ENCODE data around the gene TDRD7.

TDRD7 gene

DNA sequence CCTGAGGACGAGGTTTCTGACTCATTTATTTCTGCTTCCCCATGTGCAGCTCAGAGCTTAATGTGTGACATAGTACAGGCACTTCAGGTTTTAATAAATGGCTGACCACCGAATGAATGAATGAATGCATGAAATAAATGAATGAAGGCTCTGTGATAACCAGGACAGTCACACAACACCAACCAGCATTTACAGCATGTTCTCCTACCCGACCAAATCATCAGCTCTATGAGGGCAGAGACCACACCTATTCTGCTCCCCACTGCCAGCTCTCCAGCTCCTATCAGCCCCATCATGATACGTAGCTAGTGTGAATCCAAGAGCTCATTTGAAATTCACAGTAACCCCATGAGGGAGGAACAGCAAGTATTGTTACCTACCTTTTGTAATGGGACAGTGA is 94.4 kb downstream of the TDRD7 start:
- no peak for DNase-seq (ENCODE audit: low read depth, low spot score)

- no peak for DNase-seq (ENCODE audit: low read depth, low spot score)
Observed at GRCh38 chr9:97506787-97507186, 94.9 kb downstream of the TDRD7 start.

GRCh38 chr9:97507428-97507984 is 95.6 kb downstream of the TDRD7 start:
- no peak for DNase-seq (ENCODE audit: low read depth, low spot score)

GRCh38 chr9:97508852-97509251 is 97.0 kb downstream of the TDRD7 start:
- no peak for DNase-seq (ENCODE audit: low read depth, low spot score)

DNA sequence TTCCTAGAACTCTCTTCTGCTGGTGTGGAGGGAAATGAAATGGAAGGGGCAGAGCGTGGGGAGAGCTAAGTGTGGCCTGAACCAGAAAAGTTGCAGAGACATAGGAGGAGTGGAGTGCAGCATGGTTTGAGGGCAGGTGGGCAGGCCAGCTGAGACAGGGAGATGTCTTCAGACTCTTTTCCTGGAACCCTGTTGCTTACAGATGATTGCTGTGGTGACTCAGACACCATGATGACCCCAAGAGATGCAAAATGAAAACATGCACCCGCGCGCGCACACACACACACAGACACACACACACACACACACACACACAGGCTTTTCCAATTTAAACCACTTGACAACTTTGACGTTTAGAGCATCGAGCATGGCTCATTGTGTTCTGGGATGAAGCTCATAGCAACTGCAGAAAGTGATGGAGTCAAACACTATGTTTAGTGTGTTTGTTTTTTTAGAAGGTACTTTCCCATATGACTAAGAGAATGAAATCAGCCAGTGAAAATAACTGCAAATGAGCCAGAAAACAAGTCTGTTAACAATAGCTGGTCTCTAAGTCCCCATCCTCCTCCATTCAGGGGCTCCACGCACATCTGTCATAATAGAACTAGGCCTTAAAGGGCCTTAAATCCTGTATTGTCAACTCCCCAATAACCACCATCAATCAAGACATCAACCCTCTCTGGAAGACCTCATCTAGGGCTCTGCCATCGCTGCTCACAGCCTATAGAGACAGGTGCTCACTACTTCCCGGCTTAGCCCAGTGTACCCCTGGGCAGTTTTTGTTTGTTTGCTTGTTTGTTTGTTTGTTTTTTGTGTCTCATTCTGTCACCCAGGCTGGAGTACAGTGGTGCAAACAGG is 99.1 kb downstream of the TDRD7 start:
- DNase-seq (ENCODE audit: low read depth, low spot score) = no peak

DNA sequence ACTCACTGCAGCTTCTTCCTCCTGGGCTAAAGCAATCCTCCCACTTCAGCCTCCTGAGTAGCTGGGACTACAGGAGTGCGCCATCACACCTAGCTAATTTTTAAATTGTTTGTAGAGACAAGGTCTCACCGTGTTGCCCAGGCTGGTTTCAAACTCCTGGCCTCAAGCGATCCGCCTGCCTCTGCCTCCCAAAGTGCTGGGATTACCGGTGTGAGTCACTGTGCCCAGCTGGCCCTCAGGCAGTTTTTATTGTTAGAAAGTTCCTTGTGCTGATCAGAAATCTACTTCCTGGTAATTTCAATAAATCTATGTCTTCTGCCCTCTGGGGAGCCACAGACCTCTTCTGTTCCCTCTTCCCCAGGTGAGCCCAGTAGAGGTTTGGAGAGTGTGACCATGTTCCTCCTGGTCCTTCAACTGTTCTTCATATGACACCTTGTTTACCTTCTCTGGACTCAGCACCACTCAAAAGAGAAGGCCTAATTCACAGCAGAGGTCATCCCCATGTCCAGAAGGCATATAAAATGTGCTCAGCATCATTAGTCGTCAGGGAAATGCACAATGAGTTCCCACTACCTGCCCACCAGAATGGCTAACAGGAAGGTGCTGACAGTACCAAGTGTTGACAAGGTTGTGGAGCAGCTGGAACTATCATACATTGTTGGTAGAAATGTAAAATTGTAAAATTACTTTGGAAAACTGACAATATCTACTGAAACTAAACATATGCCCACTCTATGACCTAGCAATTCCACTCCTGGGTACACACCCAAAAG is 99.9 kb downstream of the TDRD7 start:
- DNase-seq (ENCODE audit: low read depth, low spot score) = no peak

DNA sequence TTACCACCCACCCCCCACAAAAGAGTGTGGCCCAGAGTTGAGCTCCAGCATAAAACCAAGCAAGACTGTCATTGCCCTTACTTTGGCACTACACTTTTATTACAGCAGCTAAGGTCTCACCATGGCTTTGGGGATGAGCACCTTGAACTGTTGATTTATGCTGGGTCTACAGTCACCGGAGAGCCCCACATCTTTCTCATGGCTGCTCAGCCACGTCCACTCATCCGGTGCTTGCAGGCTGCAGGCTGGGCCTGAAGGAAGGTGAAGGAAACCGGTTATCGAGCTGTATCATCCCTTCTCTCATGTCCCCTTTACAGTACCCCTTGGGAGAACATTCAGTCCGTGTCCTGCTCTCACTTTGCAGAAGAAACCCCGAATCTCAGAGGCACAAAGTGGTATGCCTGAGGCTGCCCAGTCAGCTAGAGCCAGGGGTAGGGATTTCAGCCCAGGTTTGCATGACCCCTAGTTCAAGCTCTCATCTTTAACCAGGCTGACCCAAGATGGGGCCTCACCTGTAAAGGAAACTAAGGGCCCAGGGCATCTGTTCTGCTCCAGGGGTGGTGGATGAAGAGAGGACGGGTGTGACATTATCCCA is 101.2 kb downstream of the TDRD7 start:
- DNase-seq (ENCODE audit: low read depth, low spot score) = no peak

- DNase-seq (ENCODE audit: low read depth, low spot score) = no peak
Observed at GRCh38 chr9:97514531-97514930, 102.6 kb downstream of the TDRD7 start.

GRCh38 chr9:97515662-97516061 is 103.8 kb downstream of the TDRD7 start:
- no peak for DNase-seq (ENCODE audit: low read depth, low spot score)

GRCh38 chr9:97516111-97516510 is 104.2 kb downstream of the TDRD7 start:
- DNase-seq (ENCODE audit: low read depth, low spot score) = no peak

- no peak for DNase-seq (ENCODE audit: low read depth, low spot score)
Observed at GRCh38 chr9:97517331-97518089, 105.6 kb downstream of the TDRD7 start.

DNA sequence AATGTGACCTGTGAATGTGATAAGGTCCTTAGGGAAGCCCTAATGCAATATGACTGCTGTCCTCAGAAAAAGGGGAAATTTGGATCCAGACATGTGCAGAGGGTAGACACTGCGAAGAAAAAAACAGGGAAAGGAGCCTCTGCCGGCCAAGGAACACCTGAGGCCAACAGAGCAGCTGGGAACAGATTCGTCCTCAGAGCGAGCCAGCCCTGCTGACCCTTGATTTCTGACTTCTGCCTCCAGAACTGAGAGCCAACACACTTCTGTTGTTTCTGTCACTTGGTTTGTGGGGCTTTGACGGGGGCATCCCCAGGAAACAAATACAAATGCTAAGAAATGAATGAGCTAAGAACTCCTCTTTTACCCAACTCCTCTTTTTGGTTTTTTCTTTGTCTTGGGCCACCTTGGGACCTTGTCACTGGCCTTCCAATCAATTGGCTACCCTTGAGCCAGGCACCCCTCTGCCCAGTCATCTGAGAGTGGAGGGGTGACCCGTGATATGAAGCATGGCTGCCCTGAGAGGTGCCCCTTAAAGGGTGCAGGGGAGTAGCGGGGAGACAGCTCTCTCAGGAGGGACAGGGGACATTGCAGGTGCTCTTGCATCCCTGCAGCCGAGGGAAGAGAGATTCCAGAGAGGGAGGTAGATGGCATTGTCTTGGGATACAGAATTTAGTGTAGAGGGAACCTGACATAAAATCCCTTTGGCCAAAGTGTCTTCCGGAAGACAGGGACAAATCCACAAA is 106.4 kb downstream of the TDRD7 start:
- DNase-seq (ENCODE audit: low read depth, low spot score) = no peak

- DNase-seq (ENCODE audit: low read depth, low spot score) = no peak
Observed at GRCh38 chr9:97518909-97519307, 107.0 kb downstream of the TDRD7 start.

- no peak for DNase-seq (ENCODE audit: low read depth, low spot score)
Observed at GRCh38 chr9:97519441-97519970, 107.6 kb downstream of the TDRD7 start.

- DNase-seq (ENCODE audit: low read depth, low spot score) = no peak
Observed at GRCh38 chr9:97521576-97522333, 109.9 kb downstream of the TDRD7 start.

DNA sequence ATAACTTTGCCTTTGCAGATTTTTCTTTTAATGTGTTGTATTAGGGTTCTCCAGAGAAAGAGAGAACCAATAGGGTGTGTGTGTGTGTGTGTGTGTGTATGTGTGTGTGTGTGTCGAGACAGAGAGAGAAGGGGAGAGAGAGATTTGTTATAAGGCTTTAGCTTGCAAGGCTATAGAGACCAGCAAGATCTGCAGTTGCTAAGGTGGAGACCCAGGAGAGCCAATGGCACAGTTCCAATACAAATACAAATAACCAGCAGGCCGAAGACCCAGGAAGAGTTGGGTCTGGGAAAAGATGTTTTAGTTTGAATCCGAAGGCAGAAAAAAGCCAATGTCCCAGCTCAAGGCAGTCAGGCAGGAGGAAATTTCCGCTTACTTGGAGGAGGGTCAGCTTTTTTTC is 112.5 kb downstream of the TDRD7 start:
- no peak for DNase-seq (ENCODE audit: low read depth, low spot score)

DNA sequence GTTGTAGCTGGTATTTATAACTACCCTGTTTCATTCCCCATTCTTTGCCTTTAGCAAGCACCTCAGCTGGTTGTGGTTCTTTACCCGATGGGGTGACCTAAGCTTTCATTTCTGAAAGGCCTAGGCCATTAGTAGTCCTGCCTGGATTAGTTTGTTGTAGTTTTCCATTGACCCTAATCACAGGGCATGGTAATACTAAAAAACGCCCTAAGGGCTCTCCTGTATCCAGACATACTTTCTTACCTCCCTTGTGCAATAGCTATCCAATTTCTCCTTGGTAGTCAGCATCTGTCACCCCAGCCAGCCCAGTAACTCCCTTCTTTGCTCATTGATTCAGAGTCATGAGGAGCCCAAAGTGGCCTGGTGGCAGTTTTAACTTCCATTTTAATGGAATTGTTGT is 113.6 kb downstream of the TDRD7 start:
- DNase-seq (ENCODE audit: low read depth, low spot score) = no peak

GRCh38 chr9:97526895-97527575 is 115.1 kb downstream of the TDRD7 start:
- no peak for DNase-seq (ENCODE audit: low read depth, low spot score)

Data from smooth muscle cell of the brain vasculature (primary cell).